ENCODE measurements around the gene WDR54.
"Not testable (repeated sequence)": the region's sequence is repeated elsewhere in the genome, so short reads cannot be mapped to it uniquely, and the experiment has no call there.

Gene WDR54

GRCh38 chr2:74457129-74457548, 35.6 kb downstream of the WDR54 start:
- no peak for DNase-seq (ENCODE audit: low spot score)

GRCh38 chr2:74457549-74458131, 36.1 kb downstream of the WDR54 start:
- DNase-seq (ENCODE audit: low spot score): peak; percentile 85

GRCh38 chr2:74458132-74458937, 36.8 kb downstream of the WDR54 start, which contains the start of gene WBP1:
Gene WBP1, plus strand, starts transcription at chr2:74458438. Its CDS starts 165 bp downstream, at chr2:74458603.
- DNase-seq (ENCODE audit: low spot score): peak; percentile 99

- DNase-seq (ENCODE audit: low spot score): no peak
Measured at GRCh38 chr2:74458938-74459363, 37.4 kb downstream of the WDR54 start.

- not testable (repeated sequence) for DNase-seq (ENCODE audit: low spot score)
Measured at GRCh38 chr2:74459503-74460118, 38.1 kb downstream of the WDR54 start.

GRCh38 chr2:74460187-74460586, 38.7 kb downstream of the WDR54 start:
- not testable (repeated sequence) for DNase-seq (ENCODE audit: low spot score)

GRCh38 chr2:74461187-74462053, 39.9 kb downstream of the WDR54 start:
- no peak for DNase-seq (ENCODE audit: low spot score)

GRCh38 chr2:74462054-74462785, 40.7 kb downstream of the WDR54 start:
- DNase-seq (ENCODE audit: low spot score): no peak

GRCh38 chr2:74462786-74463105, 41.2 kb downstream of the WDR54 start:
- DNase-seq (ENCODE audit: low spot score): no peak

GRCh38 chr2:74464406-74464805, 42.9 kb downstream of the WDR54 start:
- no peak for DNase-seq (ENCODE audit: low spot score)

GRCh38 chr2:74470742-74471141, 49.2 kb downstream of the WDR54 start:
- DNase-seq (ENCODE audit: low spot score): not testable (repeated sequence)

- DNase-seq (ENCODE audit: low spot score): no peak
Measured at GRCh38 chr2:74471332-74472065, 50.0 kb downstream of the WDR54 start.

GRCh38 chr2:74472086-74472944, 50.8 kb downstream of the WDR54 start, which contains the start of gene MRPL53:
Gene MRPL53, minus strand, starts transcription at chr2:74472680. Its CDS starts 20 bp downstream, at chr2:74472660.
- DNase-seq (ENCODE audit: low spot score): peak; percentile 97

- DNase-seq (ENCODE audit: low spot score): no peak
Measured at GRCh38 chr2:74472945-74473258, 51.4 kb downstream of the WDR54 start.

- no peak for DNase-seq (ENCODE audit: low spot score)
Measured at GRCh38 chr2:74474481-74474880, 53.0 kb downstream of the WDR54 start.

GRCh38 chr2:74474899-74475298, 53.4 kb downstream of the WDR54 start:
- no peak for DNase-seq (ENCODE audit: low spot score)

Measured in left forelimb (tissue), 1 donor.